ENCODE measurements around the gene CDON. TPM values are rescaled to one million over a fixed set of nuclear protein-coding genes. Genes with fewer than 3 reads are reported as not detected.

Gene CDON
- total and polyA plus RNA-seq, 9 of the 15 experiments (the other 6 are each of a cell fraction or from before 2014, with no cell fraction given): 0.08 to 0.64 (median 0.40) TPM

DNA sequence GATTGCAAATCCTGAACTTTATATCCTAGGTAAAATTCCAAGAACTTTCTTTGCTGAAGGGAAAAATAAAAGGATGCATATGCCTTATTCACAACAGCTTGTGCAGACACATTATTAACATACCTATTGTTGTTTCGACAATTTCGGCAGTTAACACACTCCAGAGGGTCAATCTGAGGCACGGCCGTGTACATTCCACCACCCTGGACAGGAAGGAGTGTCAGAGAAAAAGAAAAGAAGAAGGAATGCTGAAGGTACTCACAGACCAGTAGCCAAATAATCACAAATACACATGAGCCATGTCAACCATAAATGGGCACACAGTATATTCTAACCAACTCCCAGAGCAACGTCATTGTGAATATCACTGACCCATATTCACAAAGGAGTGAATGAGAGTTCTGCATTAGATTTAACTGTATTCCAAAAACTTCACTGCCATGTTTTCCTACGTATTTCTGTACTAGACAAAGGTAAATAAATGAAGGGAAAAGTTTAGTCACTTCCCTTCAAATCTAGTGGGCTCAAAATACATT, 84.4 kb downstream of the CDON start (continued):
- TF ChIP-seq, protein P1, sequence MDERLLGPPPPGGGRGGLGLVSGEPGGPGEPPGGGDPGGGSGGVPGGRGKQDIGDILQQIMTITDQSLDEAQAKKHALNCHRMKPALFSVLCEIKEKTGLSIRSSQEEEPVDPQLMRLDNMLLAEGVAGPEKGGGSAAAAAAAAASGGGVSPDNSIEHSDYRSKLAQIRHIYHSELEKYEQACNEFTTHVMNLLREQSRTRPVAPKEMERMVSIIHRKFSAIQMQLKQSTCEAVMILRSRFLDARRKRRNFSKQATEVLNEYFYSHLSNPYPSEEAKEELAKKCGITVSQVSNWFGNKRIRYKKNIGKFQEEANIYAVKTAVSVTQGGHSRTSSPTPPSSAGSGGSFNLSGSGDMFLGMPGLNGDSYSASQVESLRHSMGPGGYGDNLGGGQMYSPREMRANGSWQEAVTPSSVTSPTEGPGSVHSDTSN (CRISPR knock-in tag; IDR thresholded peaks at IDR 0.05; ENCODE audit: low read depth): no peak
- TF ChIP-seq, protein P1 (tag; conservative IDR thresholded peaks at IDR 0.05; ENCODE audit: low read depth): no peak
- TF ChIP-seq MCM5 (IDR thresholded peaks at IDR 0.05; ENCODE audit: low read depth) (no peak), PHB (CRISPR knock-in tag; IDR thresholded peaks at IDR 0.05) (no peak), SIRT6 (IDR thresholded peaks at IDR 0.05; ENCODE audit: low read depth, low read length) (no peak), TGIF2 (CRISPR knock-in tag; IDR thresholded peaks at IDR 0.05) (no peak), MYNN (IDR thresholded peaks at IDR 0.05) (no peak), MYNN (CRISPR knock-in tag; IDR thresholded peaks at IDR 0.05) (no peak)
- TF ChIP-seq, protein P2, sequence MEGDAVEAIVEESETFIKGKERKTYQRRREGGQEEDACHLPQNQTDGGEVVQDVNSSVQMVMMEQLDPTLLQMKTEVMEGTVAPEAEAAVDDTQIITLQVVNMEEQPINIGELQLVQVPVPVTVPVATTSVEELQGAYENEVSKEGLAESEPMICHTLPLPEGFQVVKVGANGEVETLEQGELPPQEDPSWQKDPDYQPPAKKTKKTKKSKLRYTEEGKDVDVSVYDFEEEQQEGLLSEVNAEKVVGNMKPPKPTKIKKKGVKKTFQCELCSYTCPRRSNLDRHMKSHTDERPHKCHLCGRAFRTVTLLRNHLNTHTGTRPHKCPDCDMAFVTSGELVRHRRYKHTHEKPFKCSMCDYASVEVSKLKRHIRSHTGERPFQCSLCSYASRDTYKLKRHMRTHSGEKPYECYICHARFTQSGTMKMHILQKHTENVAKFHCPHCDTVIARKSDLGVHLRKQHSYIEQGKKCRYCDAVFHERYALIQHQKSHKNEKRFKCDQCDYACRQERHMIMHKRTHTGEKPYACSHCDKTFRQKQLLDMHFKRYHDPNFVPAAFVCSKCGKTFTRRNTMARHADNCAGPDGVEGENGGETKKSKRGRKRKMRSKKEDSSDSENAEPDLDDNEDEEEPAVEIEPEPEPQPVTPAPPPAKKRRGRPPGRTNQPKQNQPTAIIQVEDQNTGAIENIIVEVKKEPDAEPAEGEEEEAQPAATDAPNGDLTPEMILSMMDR (IDR thresholded peaks at IDR 0.05 in 2 of 3, conservative IDR thresholded peaks at IDR 0.05 in 1 of 3; ENCODE audit: insufficient read depth in 2 of 3, low read depth in 1 of 3, low read length in 3 of 3): no peak
- TF ChIP-seq, protein P3, sequence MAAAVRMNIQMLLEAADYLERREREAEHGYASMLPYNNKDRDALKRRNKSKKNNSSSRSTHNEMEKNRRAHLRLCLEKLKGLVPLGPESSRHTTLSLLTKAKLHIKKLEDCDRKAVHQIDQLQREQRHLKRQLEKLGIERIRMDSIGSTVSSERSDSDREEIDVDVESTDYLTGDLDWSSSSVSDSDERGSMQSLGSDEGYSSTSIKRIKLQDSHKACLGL (CRISPR knock-in tag; IDR thresholded peaks at IDR 0.05; ENCODE audit: borderline replicate concordance, poor library complexity, severe bottlenecking): no peak
